ENCODE measurements around the gene ABL1.

Gene ABL1

DNA sequence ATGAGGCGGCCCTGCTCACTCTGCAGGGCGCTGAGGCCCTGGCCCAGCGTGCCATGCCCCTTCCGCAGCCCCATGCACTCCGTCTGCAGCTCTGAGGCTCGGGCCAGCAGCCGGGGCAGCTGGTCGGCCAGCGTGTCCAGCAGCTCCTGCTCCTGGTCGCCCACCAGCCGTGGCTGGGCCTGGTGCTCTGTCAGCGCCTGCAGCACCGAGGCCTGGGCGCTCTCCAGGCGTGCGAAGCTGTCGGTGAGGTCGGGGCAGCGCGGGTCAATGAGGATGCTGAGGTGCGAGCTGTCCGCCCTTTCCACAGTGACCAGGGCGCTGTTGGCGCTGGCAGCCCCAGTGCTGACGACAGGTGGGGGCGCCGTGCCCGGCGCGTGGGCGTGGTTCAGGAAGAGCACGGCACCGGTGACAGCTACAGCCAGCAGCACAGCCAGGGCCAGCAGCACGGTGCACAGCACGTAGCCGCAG, 94.6 kb downstream of the ABL1 start:
- TF ChIP-seq POLR2A (IDR thresholded peaks at IDR 0.05; ENCODE audit: low read depth, low read length), result no peak
- DNase-seq (ENCODE audit: insufficient read length, low spot score), result no peak
- no peak for FAIRE-seq

DNA sequence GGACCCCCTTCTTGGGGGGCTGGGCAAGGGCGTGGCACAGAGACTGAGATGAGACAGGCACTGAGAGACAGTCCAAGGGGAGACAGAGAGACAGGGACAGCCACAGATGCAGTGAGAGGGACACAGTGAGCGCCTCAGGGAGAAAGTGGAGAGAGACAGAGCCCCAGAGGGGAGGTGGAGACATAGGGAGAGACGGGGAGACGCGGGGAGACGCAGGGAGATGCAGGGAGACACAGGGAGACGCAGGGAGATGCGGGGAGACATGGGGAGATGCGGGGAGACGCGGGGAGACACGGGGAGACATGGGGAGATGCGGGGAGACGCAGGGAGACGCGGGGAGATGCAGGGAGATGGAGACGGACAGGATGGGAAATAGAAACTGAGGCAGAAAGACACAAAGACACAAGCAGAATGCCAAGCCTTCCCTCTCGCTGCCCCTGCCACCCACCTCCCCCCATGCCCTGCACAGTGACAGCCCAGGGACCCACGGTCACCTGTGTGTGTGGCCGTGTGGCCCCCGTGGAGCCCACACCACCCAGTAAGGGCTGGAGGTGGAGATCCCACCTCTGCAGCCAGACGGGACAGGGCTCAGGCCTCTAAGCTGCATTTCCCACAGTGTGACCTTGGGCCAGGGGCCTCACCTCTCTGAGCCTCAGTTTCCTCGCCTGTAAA, 95.2 kb downstream of the ABL1 start:
- no peak for TF ChIP-seq POLR2A (IDR thresholded peaks at IDR 0.05; ENCODE audit: low read depth, low read length)
- no peak for FAIRE-seq

DNA sequence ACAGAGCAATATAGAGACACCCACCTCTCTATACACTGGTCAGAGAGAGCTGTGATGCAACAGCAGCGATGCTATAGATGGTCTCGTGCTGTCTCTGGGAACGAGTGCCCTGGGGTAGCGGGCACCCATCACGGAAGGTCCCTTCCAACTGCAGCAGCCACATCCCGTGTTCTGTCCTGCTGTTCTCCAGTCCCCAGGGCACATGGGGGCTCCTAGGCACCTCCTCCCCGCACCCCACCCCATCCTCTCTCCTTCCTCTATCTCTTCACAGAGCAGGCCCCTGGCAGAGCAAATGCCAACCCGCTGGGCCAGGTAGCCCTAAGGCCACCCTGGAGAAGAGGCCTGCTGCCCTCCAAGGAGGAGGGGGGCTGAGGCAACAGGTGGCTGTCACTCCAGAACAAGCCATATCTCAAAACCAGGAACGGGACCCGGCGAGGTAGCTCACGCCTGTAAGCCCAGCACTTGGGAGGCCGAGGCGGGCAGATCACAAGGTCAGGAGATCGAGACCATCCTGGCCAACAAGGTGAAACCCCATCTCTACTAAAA, 95.8 kb downstream of the ABL1 start:
- no peak for TF ChIP-seq POLR2A (IDR thresholded peaks at IDR 0.05; ENCODE audit: low read depth, low read length)
- FAIRE-seq (no peak), DNase-seq (ENCODE audit: insufficient read length, low spot score) (no peak)

More for the DNA sequence above, 95.2 kb downstream of the ABL1 start:
- no peak for DNase-seq (ENCODE audit: insufficient read length, low spot score)

DNA sequence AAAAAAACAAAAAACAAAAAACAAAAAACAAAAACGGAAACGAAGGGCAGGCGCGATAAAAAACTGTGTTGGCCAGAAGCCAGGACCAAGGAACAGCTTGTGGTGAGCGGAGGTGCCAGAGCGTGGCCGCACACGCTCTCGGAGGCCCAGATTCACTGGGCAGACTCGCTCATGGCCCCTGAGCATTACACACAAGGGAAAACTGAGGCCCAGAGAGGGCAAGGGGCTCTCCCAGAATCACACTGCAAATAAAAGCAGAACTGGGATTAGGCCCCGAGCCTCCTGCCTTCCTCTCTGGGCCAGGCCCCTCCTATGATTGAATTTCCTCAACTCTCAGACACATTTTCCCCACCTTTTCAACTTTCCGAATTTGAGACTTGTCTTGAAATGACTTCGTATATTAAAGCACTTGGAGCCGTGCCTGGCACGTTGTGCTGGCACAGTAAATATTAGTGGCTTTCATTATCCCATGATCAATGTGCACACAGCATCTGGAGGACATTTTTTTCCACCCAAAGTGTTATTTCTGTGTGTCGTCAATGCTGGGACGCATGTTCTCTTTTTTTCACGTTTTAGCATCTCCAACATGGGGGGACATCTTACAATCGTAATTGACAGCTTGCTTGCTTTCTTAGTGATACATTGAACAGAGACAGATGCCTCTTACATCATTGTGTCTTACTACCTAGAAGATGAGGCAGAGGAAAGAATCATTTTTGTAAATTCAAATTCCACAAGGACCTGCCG, 96.6 kb downstream of the ABL1 start:
- FAIRE-seq (no peak), DNase-seq (ENCODE audit: insufficient read length, low spot score) (no peak)
- no peak for TF ChIP-seq POLR2A (IDR thresholded peaks at IDR 0.05; ENCODE audit: low read depth, low read length)

DNA sequence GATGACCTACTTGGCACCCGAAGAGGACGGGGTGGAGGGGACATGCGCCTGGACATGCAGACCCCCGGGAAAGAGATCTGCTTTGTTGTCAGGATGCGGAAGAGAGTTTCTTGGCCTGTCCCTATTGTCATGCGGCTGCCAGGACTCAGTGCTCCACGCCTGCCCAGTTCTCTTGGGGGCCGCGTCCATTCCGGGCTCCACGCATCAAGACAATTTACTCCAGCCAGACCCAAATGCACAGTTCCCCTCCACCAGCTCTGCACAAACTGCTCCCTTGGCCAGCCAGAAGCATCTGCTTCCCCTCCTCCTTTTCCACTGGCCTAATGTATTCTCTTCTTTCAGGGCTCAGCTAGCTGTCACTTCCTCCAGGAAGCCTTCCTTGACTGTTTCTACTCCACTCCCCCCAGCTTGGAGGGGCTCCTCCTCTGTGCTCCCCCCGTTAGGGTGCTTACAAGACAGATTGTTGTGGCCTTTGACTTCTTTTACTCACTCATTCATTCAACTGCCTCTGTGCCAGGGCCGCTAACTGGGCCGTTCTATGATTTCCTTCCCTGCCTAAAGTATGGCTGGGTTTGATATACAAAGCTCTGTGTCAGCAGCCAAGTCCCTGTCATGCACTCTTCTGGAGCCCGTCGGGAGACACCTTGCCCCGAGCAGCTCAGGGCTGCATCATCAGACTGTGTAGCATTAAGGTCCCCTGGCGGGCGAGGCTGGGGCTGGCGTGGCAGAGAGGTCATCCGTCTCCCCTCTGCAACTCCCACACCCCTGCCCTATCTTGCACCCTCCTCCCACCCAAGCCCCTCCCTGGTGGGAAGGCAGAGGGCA, 97.4 kb downstream of the ABL1 start:
- FAIRE-seq (no peak), DNase-seq (ENCODE audit: insufficient read length, low spot score) (no peak)
- TF ChIP-seq POLR2A (IDR thresholded peaks at IDR 0.05; ENCODE audit: low read depth, low read length), result no peak

GRCh38 chr9:130933114-130934046, 98.3 kb downstream of the ABL1 start:
- TF ChIP-seq POLR2A (IDR thresholded peaks at IDR 0.05; ENCODE audit: low read depth, low read length), result no peak
- DNase-seq (ENCODE audit: insufficient read length, low spot score) (peak; percentile 53), FAIRE-seq (no peak)

DNA sequence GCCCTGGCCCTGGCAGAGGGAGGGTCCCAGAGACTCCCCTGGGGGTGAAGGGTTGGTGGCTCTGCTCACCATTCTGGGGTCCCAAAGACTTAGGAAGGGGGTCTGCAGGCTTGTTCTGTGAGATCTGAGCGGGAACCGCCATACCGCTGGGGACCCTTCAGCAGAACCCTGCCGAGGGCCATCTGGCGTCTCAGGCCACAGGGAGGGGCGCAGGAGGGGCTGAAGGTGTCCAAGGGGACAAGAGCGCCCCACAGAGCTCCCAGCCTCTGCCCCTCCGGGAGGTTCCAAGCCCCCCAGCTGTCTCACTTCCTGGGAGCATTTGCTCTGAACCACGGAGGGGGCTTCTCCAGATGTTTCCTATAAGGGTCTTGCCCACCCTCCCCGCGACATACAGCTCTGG, 99.2 kb downstream of the ABL1 start:
- DNase-seq (ENCODE audit: insufficient read length, low spot score), result no peak
- no peak for TF ChIP-seq POLR2A (IDR thresholded peaks at IDR 0.05; ENCODE audit: low read depth, low read length)
- FAIRE-seq, result no peak

- FAIRE-seq (no peak), DNase-seq (ENCODE audit: insufficient read length, low spot score) (no peak)
- TF ChIP-seq POLR2A (IDR thresholded peaks at IDR 0.05; ENCODE audit: low read depth, low read length), result no peak
These were observed 99.9 kb downstream of the ABL1 start for GRCh38 chr9:130934702-130935647.

- TF ChIP-seq POLR2A (IDR thresholded peaks at IDR 0.05; ENCODE audit: low read depth, low read length), result no peak
- FAIRE-seq (no peak), DNase-seq (ENCODE audit: insufficient read length, low spot score) (no peak)
These were observed 100.7 kb downstream of the ABL1 start for GRCh38 chr9:130935648-130936271.

GRCh38 chr9:130936285-130937117, 101.4 kb downstream of the ABL1 start:
- no peak for TF ChIP-seq POLR2A (IDR thresholded peaks at IDR 0.05; ENCODE audit: low read depth, low read length)
- FAIRE-seq, result no peak
- peak; percentile 31 for DNase-seq (ENCODE audit: insufficient read length, low spot score)
